Measurements from ENCODE around the gene KCNQ4. TPM values are rescaled to one million over a fixed set of nuclear protein-coding genes. Genes with fewer than 3 reads are reported as not detected.

KCNQ4 gene
- total and polyA plus RNA-seq, 4 experiments from 2014 or later = 0.14 to 0.33 (median 0.20) TPM; not detected in 1

DNA sequence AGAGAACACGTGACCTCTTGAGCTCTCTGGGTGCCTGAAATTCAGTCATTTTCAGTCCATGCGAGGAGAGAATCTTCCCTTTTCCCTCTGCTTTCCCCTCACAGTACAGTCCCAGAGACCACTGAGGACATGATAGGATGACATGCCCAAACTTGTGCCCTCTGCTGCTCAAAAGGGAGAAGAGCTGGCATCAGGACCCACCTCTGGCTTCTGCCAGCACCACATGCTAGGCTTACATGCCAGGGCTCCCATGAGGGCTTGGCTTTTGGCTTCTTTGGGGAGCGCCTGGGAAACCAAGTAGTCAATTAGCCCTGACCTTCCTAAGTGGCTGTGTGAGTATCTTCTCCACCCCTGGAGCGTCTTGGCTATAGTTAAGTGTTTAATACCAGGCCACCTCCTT is 13.8 kb upstream of the KCNQ4 start:
- H3K27ac ChIP-seq (ENCODE audit: low read depth, low read length) = no peak overlapping the region
- H3K4me1 Mint-ChIP-seq = peaks cover 1 to 5% (median 3%) of the 10 kb centered on the region in 4 donors
- intact Hi-C loops (cut with micrococcal nuclease) = loop anchor here (5.0 kb wide), 1 partner anchor 158 kb away; no protein-coding TSS in a partner anchor
- no peaks in the 10 kb centered on the region for H3K9me3 Mint-ChIP-seq
- H3K4me3 Mint-ChIP-seq = no peak overlapping the region
- H3K4me3 ChIP-seq (ENCODE audit: low read length in 2 of 2) = no peak overlapping the region
- ChIA-PET POLR2A (ENCODE audit: partially characterized antibody) (interaction anchor here (1.3 kb wide), 1 partner anchor 80 kb away, joined by 3 read pairs; no protein-coding TSS in a partner anchor), CTCF (ENCODE audit: partially characterized antibody) (interaction anchor here (0.9 to 11.6 kb wide), 3 partner anchors 17 to 181 kb away, joined by 3 to 180 read pairs (median 131); no protein-coding TSS in a partner anchor)
- no peaks in the 10 kb centered on the region for H3K27me3 Mint-ChIP-seq
- no peaks in the 10 kb centered on the region for H3K9me3 ChIP-seq (ENCODE audit: control insufficient read depth in 1 of 2, low read length in 2 of 2)
- no peaks in the 10 kb centered on the region for H3K27me3 ChIP-seq (ENCODE audit: insufficient read depth, low read length)
- H3K36me3 Mint-ChIP-seq = peaks cover 51 to 79% of the 10 kb centered on the region in 2 donors
- peaks cover 61% of the 10 kb centered on the region for H3K36me3 ChIP-seq (ENCODE audit: insufficient read depth, low read length)
- peak overlapping the region in 1 of 7 donors; percentile 24 for H3K27ac Mint-ChIP-seq
- no peak for DNase-seq
- peaks cover under 1% of the 10 kb centered on the region for H3K4me1 ChIP-seq (ENCODE audit: insufficient read depth, low read length)

DNA sequence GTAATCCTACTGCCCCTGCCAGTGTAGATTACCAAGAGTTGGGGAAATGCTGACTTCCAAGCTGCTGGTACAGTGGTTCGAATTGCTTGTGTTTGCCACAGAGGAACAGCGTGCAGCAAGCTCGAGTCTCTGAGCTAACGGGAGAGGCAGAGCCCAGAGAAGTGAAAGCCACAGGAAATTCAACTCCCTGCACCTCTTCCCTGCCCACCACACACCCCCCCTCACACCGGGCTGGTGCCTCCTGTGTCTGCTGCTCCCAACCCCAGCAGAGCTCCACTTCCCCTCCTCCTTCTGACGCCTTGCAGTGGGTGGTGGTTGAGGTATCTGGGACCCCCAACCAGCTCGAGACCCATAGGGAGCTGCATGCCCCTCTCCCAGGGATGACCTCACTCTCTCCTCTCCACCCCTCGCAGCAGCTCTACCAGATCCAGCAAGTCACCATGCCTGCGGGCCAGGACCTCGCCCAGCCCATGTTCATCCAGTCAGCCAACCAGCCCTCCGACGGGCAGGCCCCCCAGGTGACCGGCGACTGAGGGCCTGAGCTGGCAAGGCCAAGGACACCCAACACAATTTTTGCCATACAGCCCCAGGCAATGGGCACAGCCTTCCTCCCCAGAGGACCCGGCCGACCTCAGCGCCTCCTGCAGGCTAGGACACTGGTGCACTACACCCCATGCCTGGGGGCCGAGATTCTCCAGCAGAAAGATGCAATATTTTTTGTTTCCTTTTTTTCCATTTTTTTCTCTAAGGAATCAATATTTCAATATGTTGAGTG is 13.1 kb upstream of the KCNQ4 start:
- Histone ChIP-seq H3K4me1 (ENCODE audit: insufficient read depth, low read length) (no peaks in the 10 kb centered on the region), H3K27me3 (ENCODE audit: insufficient read depth, low read length) (no peaks in the 10 kb centered on the region), H3K27ac (ENCODE audit: low read depth, low read length) (no peak overlapping the region), H3K36me3 (ENCODE audit: insufficient read depth, low read length) (peaks cover 54% of the 10 kb centered on the region), H3K9me3 (ENCODE audit: control insufficient read depth in 1 of 2, low read length in 2 of 2) (no peaks in the 10 kb centered on the region), H3K4me3 (ENCODE audit: low read length in 2 of 2) (no peak overlapping the region)
- CTCF ChIA-PET (ENCODE audit: partially characterized antibody) = interaction anchor here (0.9 to 11.6 kb wide), 5 partner anchors 15 to 180 kb away, joined by 3 to 180 read pairs (median 47); no protein-coding TSS in a partner anchor
- H3K9me3 Mint-ChIP-seq = no peaks in the 10 kb centered on the region
- H3K27me3 Mint-ChIP-seq = no peaks in the 10 kb centered on the region
- H3K4me1 Mint-ChIP-seq = peaks cover 0 to 2% (median 0%) of the 10 kb centered on the region in 4 donors
- H3K36me3 Mint-ChIP-seq = peaks cover 46 to 74% of the 10 kb centered on the region in 2 donors
- POLR2A ChIA-PET (ENCODE audit: partially characterized antibody) = interaction anchor here (1.3 kb wide), 1 partner anchor 79 kb away, joined by 3 read pairs; no protein-coding TSS in a partner anchor
- no peak overlapping the region for H3K4me3 Mint-ChIP-seq
- no peak for DNase-seq
- H3K27ac Mint-ChIP-seq = peak overlapping the region in 2 of 7 donors; percentile 24 to 30
- intact Hi-C loops (cut with micrococcal nuclease) = loop anchor here (5.0 kb wide), 1 partner anchor 158 kb away; no protein-coding TSS in a partner anchor

DNA sequence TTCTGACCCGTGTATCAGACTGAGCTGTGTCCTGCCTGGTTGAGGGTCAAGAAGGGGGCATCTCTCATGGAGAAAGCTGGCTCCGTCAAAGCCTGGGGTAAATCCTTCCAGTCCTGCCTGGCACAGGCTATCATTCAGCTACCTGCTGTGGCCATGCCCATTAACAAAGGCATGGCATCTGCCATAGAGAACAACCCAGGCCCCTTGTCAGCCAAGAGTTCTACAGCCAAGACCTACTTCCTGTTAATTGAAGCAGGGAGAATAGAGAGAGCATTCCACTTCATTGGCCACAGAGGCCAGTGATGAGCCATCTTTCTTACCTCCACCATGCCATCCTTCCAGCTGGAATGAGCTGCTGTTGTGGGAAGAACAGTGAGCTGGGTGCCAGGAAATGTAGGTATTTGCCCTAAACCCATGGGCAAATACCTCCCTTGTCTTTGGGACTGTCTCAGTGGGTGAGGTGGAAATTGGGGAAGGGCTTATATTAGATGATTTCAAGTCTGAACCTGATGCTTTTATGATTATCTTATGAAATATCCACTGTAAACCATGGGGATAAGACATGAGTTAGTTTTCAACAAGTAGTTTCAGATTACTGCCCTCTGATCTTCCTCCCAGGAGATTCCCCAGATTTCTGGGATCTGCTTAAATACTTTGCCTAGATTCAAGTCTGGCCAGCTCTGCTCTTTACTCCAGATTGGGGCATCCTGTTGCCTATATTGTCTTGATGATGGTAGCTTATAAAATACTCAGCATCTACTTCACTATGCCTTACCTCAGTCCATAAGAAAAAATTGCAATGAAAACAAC is 11.2 kb upstream of the KCNQ4 start:
- Histone ChIP-seq H3K27ac (ENCODE audit: low read depth, low read length) (no peak overlapping the region), H3K27me3 (ENCODE audit: insufficient read depth, low read length) (no peaks in the 10 kb centered on the region), H3K4me3 (ENCODE audit: low read length in 2 of 2) (no peak overlapping the region), H3K4me1 (ENCODE audit: insufficient read depth, low read length) (no peaks in the 10 kb centered on the region), H3K36me3 (ENCODE audit: insufficient read depth, low read length) (peaks cover 36% of the 10 kb centered on the region), H3K9me3 (ENCODE audit: control insufficient read depth in 1 of 2, low read length in 2 of 2) (no peaks in the 10 kb centered on the region)
- Mint-ChIP-seq H3K9me3 (peaks cover 0 to 2% (median 0%) of the 10 kb centered on the region in 8 donors), H3K27ac (peak overlapping the region in 6 of 7 donors; percentile 2 to 69 (median 24)), H3K36me3 (peaks cover 49 to 69% of the 10 kb centered on the region in 2 donors), H3K4me3 (no peak overlapping the region), H3K27me3 (no peaks in the 10 kb centered on the region), H3K4me1 (peaks cover 0 to 2% (median 0%) of the 10 kb centered on the region in 4 donors)
- no peak for DNase-seq
- intact Hi-C loops (cut with micrococcal nuclease) = loop anchor here (5.0 kb wide), 1 partner anchor 160 kb away; no protein-coding TSS in a partner anchor
- POLR2A ChIA-PET (ENCODE audit: partially characterized antibody) = no interaction called here
- CTCF ChIA-PET (ENCODE audit: partially characterized antibody) = interaction anchor here (0.6 to 11.6 kb wide), 19 partner anchors 8 to 612 kb away, joined by 3 to 180 read pairs (median 5); partner anchors contain the start of gene CITED4

DNA sequence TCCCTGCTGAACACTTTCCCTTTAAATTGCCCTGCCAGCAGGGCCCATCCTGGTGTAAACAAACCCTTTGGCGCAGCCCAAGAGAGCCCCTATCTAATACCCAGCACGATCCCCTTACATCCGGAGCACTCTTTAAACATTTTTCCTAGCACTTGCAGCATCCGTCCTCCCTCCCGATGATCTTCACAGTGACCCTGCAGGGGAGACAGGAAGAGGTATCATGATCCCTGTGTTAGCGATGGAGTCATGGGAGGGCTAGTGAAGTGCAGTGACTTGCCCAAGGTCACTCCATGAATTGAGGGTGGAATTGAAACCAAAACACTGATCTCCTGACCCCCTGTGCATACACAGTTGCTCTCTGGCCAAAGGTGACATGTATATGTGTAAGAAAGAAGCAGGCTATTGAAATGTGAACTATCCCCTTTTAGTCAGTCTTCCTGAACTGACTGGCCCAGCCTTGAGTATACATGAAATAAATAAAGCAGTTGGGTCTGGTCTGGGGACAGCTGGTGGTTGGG is 9.8 kb upstream of the KCNQ4 start:
- Histone ChIP-seq H3K9me3 (ENCODE audit: control insufficient read depth in 1 of 2, low read length in 2 of 2) (no peaks in the 10 kb centered on the region), H3K27me3 (ENCODE audit: insufficient read depth, low read length) (no peaks in the 10 kb centered on the region), H3K4me3 (ENCODE audit: low read length in 2 of 2) (no peak overlapping the region), H3K27ac (ENCODE audit: low read depth, low read length) (no peak overlapping the region), H3K36me3 (ENCODE audit: insufficient read depth, low read length) (peaks cover 22% of the 10 kb centered on the region), H3K4me1 (ENCODE audit: insufficient read depth, low read length) (no peaks in the 10 kb centered on the region)
- peak overlapping the region in 2 of 7 donors; percentile 17 to 24 for H3K27ac Mint-ChIP-seq
- no peak overlapping the region for H3K4me3 Mint-ChIP-seq
- DNase-seq = no peak
- POLR2A ChIA-PET (ENCODE audit: partially characterized antibody) = interaction anchor here (1.2 to 1.7 kb wide), 2 partner anchors 77 to 88 kb away, joined by 5 read pairs; partner anchors contain the start of gene CITED4
- CTCF ChIA-PET (ENCODE audit: partially characterized antibody) = interaction anchor here (1.1 to 11.6 kb wide), 33 partner anchors 9 to 621 kb away, joined by 3 to 180 read pairs (median 7); partner anchors contain the start of genes CITED4 and KCNQ4
- intact Hi-C loops (cut with micrococcal nuclease) = loop anchor here (1.0 to 5.0 kb wide), 3 partner anchors 76 to 178 kb away; no protein-coding TSS in a partner anchor
- H3K4me1 Mint-ChIP-seq = peaks cover 0 to 2% (median 0%) of the 10 kb centered on the region in 4 donors
- H3K9me3 Mint-ChIP-seq = peaks cover 0 to 4% (median 0%) of the 10 kb centered on the region in 8 donors
- H3K27me3 Mint-ChIP-seq = no peaks in the 10 kb centered on the region
- H3K36me3 Mint-ChIP-seq = peaks cover 48 to 60% of the 10 kb centered on the region in 2 donors

DNA sequence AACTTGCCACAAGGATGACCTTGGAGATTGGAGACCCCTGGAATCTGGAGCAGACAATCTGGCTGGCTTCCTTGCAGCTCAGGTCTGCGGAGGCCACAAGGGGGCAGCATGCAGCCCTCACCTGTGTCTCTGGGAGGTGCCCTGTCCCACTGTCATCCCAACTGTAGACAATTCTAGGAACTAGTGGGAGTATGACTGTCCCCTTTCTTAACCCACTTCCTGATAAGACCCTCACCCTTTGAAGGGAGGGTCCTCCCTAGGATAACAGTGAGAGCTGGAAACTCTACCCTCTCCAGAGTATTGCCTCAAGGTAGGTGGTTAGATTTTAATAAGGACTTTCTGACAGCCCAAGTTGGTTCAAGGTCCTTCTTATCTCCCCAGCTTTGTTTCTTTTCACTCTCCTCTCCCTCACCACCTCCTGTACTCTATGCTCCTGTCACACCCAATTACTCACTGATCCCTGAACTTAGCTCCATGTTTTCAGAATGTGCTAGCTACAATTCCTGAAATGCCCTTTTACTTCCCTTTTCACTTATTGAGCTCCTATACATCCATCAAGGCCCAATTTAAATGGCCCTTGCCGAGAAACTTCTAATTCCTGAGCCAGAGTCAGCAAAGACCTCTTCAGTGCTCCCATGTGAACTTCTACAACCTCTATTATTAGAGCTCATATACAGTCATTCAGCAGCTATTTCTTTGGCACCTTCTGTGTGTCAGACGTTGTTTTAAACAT is 9.2 kb upstream of the KCNQ4 start:
- intact Hi-C loops (cut with micrococcal nuclease) = loop anchor here (1.0 to 5.0 kb wide), 3 partner anchors 76 to 178 kb away; no protein-coding TSS in a partner anchor
- Histone ChIP-seq H3K4me1 (ENCODE audit: insufficient read depth, low read length) (no peaks in the 10 kb centered on the region), H3K27ac (ENCODE audit: low read depth, low read length) (no peak overlapping the region), H3K27me3 (ENCODE audit: insufficient read depth, low read length) (no peaks in the 10 kb centered on the region), H3K4me3 (ENCODE audit: low read length in 2 of 2) (no peak overlapping the region), H3K36me3 (ENCODE audit: insufficient read depth, low read length) (peaks cover 16% of the 10 kb centered on the region), H3K9me3 (ENCODE audit: control insufficient read depth in 1 of 2, low read length in 2 of 2) (no peaks in the 10 kb centered on the region)
- H3K4me1 Mint-ChIP-seq = peaks cover 0 to 2% (median 0%) of the 10 kb centered on the region in 4 donors
- CTCF ChIA-PET (ENCODE audit: partially characterized antibody) = interaction anchor here (0.7 to 11.6 kb wide), 43 partner anchors 8 to 622 kb away, joined by 3 to 180 read pairs (median 5); partner anchors contain the start of genes CITED4 and KCNQ4
- peaks cover 43 to 54% of the 10 kb centered on the region in 2 donors for H3K36me3 Mint-ChIP-seq
- H3K9me3 Mint-ChIP-seq = peaks cover 0 to 4% (median 0%) of the 10 kb centered on the region in 8 donors
- no peak overlapping the region for H3K4me3 Mint-ChIP-seq
- POLR2A ChIA-PET (ENCODE audit: partially characterized antibody) = interaction anchor here (1.2 to 1.7 kb wide), 2 partner anchors 76 to 88 kb away, joined by 5 read pairs; partner anchors contain the start of gene CITED4
- H3K27ac Mint-ChIP-seq = peak overlapping the region in 1 of 7 donors; percentile 24
- DNase-seq = peak; percentile 42 to 53 (median 51)
- H3K27me3 Mint-ChIP-seq = no peaks in the 10 kb centered on the region
